MM.1S (cell line): Measurements from ENCODE around the gene USP12.
"Not testable (repeated sequence)": the region's sequence is repeated elsewhere in the genome, so short reads cannot be mapped to it uniquely, and the experiment has no call there.

ENCODE experiments used
- DNase-seq: peaks from one replicate; pipeline ENCODE4 v3.0.0-alpha.2; 2015
- H2AFZ ChIP-seq: fragments of 300-600 bp; sonication (generic); 2 replicates; pipeline ENCODE4 v1.6.0; 2016; ENCODE audit warnings: antibody characterized with exemption, low read length
- H3F3A ChIP-seq: fragments of 300-600 bp; sonication (generic); 2 replicates; pipeline ENCODE4 v1.6.1; 2016; ENCODE audit warnings: mild to moderate bottlenecking, antibody characterized with exemption, low read length, moderate library complexity, mixed read lengths; ENCODE audit not compliant: insufficient read depth
- H3K27ac ChIP-seq: fragments of 300-600 bp; sonication (generic); 2 replicates; pipeline ENCODE4 v1.5.1; 2016; ENCODE audit warnings: mild to moderate bottlenecking, low read length
- H3K27me3 ChIP-seq: fragments of 300-600 bp; sonication (generic); replicated peaks from 2 replicates; pipeline ENCODE4 v1.6.0; 2016; ENCODE audit warnings: low read length; ENCODE audit not compliant: insufficient read depth
- H3K36me3 ChIP-seq: fragments of 300-600 bp; sonication (generic); replicated peaks from 2 replicates; pipeline ENCODE4 v1.6.1; 2016; ENCODE audit warnings: mild to moderate bottlenecking, low read length, mixed read lengths; ENCODE audit not compliant: insufficient read depth
- H3K4me1 ChIP-seq: fragments of 300-600 bp; sonication (generic); 2 replicates; pipeline ENCODE4 v1.6.1; 2016; ENCODE audit warnings: low read length, mixed read lengths
- H3K4me2 ChIP-seq: fragments of 300-600 bp; sonication (generic); 2 replicates; pipeline ENCODE4 v1.6.0; 2016; ENCODE audit warnings: low read depth, low read length
- H3K4me3 ChIP-seq: fragments of 300-600 bp; sonication (generic); 2 replicates; pipeline ENCODE4 v1.5.1; 2016; ENCODE audit warnings: low read length, mixed read lengths
- H3K79me2 ChIP-seq: fragments of 300-600 bp; sonication (generic); 2 replicates; pipeline ENCODE4 v1.6.1; 2016; ENCODE audit warnings: mixed run types, low read length, mixed read lengths
- H3K9ac ChIP-seq: fragments of 300-600 bp; sonication (generic); 2 replicates; pipeline ENCODE4 v1.6.1; 2016; ENCODE audit warnings: low read length, mixed read lengths
- H3K9me2 ChIP-seq: fragments of 300-600 bp; sonication (generic); replicated peaks from 2 replicates; pipeline ENCODE4 v1.6.1; 2016; ENCODE audit warnings: mild to moderate bottlenecking, low read length, mixed read lengths; ENCODE audit not compliant: insufficient read depth
- H3K9me3 ChIP-seq: fragments of 300-600 bp; sonication (generic); replicated peaks from 2 replicates; pipeline ENCODE4 v1.6.1; 2016; ENCODE audit warnings: mild to moderate bottlenecking, low read length, mixed read lengths; ENCODE audit not compliant: insufficient read depth
- H4K20me1 ChIP-seq: fragments of 300-600 bp; sonication (generic); 2 replicates; pipeline ENCODE4 v1.6.1; 2016; ENCODE audit warnings: mild to moderate bottlenecking, low read length, moderate library complexity, mixed read lengths; ENCODE audit not compliant: insufficient read depth
- EZH2 ChIP-seq: fragments of 300-600 bp; sonication (generic); optimal IDR thresholded peaks from 2 replicates; pipeline ENCODE3; 2017; ENCODE audit warnings: low read depth, mild to moderate bottlenecking, antibody characterized with exemption, low read length, mixed read lengths
- EZH2phosphoT487 ChIP-seq: fragments of 300-600 bp; sonication (generic); IDR thresholded peaks from 2 replicates; pipeline ENCODE4 v1.6.1; 2018; ENCODE audit warnings: antibody characterized with exemption, low read length
- TF ChIP-seq, protein P1 (sequence below): fragments of 300-600 bp; sonication (generic); IDR thresholded peaks from 2 replicates; pipeline ENCODE4 v1.5.1; 2016; ENCODE audit warnings: antibody characterized with exemption, low read length, mixed read lengths

USP12 gene

DNA sequence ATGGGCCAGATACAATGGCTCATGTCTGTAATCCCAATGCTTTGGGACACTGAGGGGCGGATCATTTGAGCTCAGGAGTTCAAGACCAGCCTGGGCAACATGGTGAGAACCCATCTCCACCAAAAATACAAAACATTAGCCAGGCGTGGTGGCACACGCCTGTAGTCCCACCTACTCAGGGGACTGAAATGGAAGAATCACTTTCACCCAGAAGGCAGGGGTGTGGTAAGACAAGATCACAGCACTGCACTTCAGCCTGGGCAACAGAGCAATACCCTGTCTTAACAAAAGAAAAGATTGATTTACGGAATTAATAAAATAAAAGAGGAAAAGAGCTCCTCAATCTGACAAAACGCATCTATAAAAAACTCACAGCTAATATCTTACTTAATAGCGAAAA, 22.7 kb downstream of the USP12 start:
- Histone ChIP-seq H3K27me3 (no peaks in the 10 kb centered on the region), H3K4me1 (no peaks in the 10 kb centered on the region), H3K9ac (no peak overlapping the region), H3K79me2 (peaks cover 23% of the 10 kb centered on the region), H3K4me2 (no peak overlapping the region), H3K9me3 (no peaks in the 10 kb centered on the region), H3K27ac (no peak overlapping the region), H3K36me3 (no peaks in the 10 kb centered on the region), H2AFZ (no peak overlapping the region), H3K4me3 (no peak overlapping the region), H3F3A (no peaks in the 10 kb centered on the region), H3K9me2 (no peaks in the 10 kb centered on the region), H4K20me1 (no peaks in the 10 kb centered on the region)
- no peak for DNase-seq
- TF ChIP-seq EZH2phosphoT487 (no peak), EZH2 (no peak)
- TF ChIP-seq, protein P1, sequence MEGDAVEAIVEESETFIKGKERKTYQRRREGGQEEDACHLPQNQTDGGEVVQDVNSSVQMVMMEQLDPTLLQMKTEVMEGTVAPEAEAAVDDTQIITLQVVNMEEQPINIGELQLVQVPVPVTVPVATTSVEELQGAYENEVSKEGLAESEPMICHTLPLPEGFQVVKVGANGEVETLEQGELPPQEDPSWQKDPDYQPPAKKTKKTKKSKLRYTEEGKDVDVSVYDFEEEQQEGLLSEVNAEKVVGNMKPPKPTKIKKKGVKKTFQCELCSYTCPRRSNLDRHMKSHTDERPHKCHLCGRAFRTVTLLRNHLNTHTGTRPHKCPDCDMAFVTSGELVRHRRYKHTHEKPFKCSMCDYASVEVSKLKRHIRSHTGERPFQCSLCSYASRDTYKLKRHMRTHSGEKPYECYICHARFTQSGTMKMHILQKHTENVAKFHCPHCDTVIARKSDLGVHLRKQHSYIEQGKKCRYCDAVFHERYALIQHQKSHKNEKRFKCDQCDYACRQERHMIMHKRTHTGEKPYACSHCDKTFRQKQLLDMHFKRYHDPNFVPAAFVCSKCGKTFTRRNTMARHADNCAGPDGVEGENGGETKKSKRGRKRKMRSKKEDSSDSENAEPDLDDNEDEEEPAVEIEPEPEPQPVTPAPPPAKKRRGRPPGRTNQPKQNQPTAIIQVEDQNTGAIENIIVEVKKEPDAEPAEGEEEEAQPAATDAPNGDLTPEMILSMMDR = no peak

DNA sequence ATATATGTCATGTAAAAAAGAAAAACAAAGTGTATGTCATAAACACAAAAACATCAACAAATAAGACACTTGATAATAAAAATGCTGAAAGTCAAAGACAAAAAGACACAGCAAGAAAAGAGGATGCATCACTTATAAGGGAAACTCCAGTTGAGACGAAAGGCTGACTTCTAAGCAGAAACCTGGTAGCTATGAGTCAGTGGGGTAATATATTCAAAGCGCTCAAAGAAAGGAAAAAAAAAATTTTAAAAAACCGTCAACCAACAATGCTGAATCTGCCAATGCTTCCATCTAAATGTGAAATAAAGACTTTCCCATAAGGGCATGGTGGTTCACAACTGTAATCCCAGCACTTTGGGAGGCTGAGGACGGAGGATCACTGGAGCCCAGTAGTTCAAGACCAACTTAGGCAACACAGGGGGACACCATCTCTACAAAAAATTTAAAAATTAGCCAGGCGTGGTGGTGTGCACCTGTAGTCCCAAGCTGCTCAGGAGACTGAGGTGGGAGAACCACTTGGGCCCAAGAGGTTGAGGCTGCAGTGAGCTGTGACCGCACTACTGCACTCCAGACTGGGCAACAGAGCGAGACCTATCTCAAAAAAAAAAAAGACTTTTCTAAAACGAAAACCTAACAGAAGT, 24.0 kb downstream of the USP12 start:
- Histone ChIP-seq H3K9ac (no peak overlapping the region), H4K20me1 (no peaks in the 10 kb centered on the region), H3K79me2 (peaks cover 23% of the 10 kb centered on the region), H3F3A (no peaks in the 10 kb centered on the region), H3K9me3 (no peaks in the 10 kb centered on the region), H3K36me3 (no peaks in the 10 kb centered on the region), H3K4me3 (no peak overlapping the region), H2AFZ (no peak overlapping the region), H3K9me2 (no peaks in the 10 kb centered on the region), H3K27ac (no peak overlapping the region), H3K27me3 (no peaks in the 10 kb centered on the region), H3K4me2 (no peak overlapping the region), H3K4me1 (no peaks in the 10 kb centered on the region)
- DNase-seq = no peak
- TF ChIP-seq EZH2phosphoT487 (no peak), EZH2 (no peak)
- TF ChIP-seq, protein P1 = no peak

DNA sequence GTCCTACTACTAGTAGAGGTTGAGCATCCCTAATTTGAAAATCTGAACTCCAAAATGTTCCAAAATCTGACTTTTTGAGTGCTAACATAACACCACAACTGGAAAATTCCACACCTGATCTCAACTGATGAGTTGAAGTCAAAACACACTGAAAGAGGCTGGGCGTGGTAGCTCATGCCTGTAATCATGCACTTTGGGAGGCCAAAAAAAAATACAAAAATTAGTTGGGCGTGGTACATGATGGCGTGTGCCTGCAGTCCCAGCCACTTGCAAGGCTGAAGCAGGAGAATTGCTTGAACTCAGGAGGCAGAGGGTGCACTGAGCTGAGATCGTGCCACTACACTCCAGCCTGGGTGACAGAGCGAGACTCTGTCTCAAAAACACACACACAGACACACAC, 29.9 kb downstream of the USP12 start:
- Histone ChIP-seq H4K20me1 (no peaks in the 10 kb centered on the region), H3K4me2 (no peak overlapping the region), H3K9ac (no peak overlapping the region), H2AFZ (no peak overlapping the region), H3F3A (no peaks in the 10 kb centered on the region), H3K27ac (no peak overlapping the region), H3K4me1 (no peaks in the 10 kb centered on the region), H3K4me3 (no peak overlapping the region), H3K27me3 (no peaks in the 10 kb centered on the region), H3K79me2 (peaks cover 7% of the 10 kb centered on the region), H3K9me2 (no peaks in the 10 kb centered on the region), H3K9me3 (no peaks in the 10 kb centered on the region), H3K36me3 (no peaks in the 10 kb centered on the region)
- TF ChIP-seq EZH2 = no peak
- TF ChIP-seq EZH2phosphoT487 = no peak
- TF ChIP-seq, protein P1 = no peak
- no peak for DNase-seq

DNA sequence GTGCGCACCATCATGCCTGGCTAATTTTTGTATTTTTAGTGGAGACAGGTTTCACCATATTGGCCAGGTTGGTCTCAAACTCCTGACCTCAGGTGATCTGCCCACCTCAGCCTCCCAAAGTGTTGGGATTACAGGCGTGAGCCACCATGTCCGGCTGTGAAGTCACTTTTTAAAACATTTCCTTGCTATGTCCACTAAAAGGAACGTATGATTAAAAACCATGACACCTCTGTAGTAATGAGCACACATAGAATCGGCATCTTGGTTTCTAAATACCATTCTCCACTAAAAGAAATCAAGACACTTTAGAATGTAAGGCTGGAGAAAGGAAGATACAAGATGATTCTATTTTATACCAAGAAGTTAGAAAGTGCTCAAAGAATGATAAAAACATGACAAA, 30.5 kb downstream of the USP12 start:
- not testable (repeated sequence) for H3K79me2 ChIP-seq, H3F3A ChIP-seq, H3K36me3 ChIP-seq, H3K9me2 ChIP-seq, H3K9ac ChIP-seq, H3K27ac ChIP-seq, H3K4me2 ChIP-seq, H3K9me3 ChIP-seq, DNase-seq, H3K4me3 ChIP-seq, H3K27me3 ChIP-seq, H3K4me1 ChIP-seq, H2AFZ ChIP-seq, H4K20me1 ChIP-seq
